Activated CD4-positive, CD25-positive, alpha-beta regulatory T cell treated with anti-CD3 and anti-CD28 coated beads, Interleukin-2, amount 50 U/mL, for 24 hours (primary cell): Measurements from ENCODE around the gene ARID2.

Experiments used
- ATAC-seq, 2 donors: fragments of 150-1000 bp; cut with Tn5 transposase; one replicate each; pipeline ENCODE4 v1.10.0; 2021; ENCODE audit warnings: mild to moderate bottlenecking in 1 of 2, moderate library complexity in 1 of 2

ARID2 gene

DNA sequence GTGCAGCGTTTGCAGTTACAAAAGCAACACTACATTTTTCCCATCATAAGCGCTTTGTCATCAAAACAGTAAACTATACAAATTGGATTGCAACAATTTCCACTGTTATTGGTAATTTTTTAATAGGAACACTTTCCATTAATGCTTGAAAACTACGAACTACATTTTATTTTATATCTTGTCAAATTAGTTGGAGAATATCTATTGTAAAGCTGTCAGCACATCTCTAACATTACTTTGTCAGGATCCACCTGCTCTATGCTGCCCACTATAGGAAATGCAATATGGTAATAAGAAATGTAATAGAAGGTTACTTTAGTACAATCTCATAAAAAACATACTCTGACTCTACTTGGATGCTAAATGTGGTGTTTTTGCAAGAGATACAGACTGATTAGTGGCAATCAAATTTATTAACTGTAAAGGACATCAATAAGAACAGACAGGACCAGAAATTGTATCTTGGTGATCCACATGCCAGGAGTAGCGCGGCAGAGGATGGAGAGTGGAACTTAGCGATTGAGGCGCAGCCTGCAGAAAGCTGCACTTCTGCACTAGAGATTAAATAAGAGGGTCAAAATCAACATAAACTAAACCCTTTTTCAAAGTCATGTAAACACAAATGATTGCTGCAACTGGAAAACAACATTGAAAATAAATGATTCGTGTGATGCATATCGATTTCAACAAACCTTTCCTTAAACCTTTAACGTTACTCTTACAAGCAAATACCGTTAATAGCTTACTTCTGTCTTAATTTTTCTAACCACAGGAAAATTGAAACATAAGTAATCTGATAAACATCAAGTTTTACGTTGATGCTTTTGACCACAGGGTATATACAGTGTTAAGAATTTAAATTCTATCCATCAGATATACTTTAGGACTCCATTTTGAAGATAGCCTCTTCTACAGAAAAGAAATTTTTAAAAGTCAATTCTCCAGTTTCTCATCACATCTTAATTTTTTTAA, 3.6 kb upstream of the ARID2 start:
- no peak for ATAC-seq

DNA sequence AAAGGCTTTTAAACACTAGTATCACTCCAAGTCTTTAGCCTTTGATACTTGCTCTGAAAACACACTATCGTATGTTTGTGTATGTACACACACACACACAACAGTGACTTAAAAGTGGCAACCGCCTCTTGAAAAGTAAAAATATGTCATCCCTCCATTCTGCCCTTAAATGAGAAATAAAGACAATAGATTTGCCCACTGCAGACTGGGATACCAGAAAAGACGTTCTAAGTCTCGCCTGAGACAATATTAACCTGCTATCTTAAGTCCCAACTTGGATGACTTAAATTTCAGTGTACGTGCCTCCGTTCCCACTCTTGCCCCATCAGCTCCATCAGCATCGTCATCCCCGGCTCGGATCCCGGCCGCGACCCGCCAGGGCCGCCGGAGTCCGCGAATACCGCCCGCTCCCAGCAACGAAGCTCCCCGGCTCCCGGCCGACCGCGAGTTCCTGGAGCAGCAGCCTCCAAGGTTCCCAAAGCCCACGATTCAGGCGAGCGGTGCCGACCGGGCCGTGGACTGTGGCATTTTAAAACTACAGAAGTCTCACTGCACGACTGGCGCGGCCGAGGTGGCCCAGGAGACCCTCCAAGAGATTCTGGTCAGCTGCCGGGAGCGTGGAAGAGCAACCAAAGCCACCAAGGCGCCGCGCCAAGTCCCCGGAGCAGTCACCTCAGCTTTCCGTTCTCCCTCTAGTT, 2.8 kb upstream of the ARID2 start:
- ATAC-seq, result no peak

- ATAC-seq, result peak; percentile 57 to 62
Measured at GRCh38 chr12:45727301-45727979, 2.1 kb upstream of the ARID2 start.

- ATAC-seq, result no peak
Measured at GRCh38 chr12:45727980-45728629, 1.4 kb upstream of the ARID2 start.

- peak; percentile 68 to 73 for ATAC-seq
Measured at GRCh38 chr12:45728630-45729232, 775 bp upstream of the ARID2 start.

DNA sequence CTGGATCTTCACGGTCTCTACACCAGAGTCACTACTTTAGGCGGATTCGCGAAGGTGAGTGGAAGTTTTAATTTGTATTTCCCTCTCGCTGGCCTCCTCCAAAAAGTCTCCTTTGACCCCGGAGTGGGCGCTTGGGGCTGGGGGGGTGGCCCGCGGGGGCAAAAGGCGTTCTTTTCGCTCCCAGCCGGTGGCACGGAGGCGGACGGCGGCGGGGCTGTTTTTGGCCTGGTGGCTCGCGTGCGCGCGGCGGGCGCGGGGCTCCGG, 510 bp downstream of the ARID2 start:
- no peak for ATAC-seq

DNA sequence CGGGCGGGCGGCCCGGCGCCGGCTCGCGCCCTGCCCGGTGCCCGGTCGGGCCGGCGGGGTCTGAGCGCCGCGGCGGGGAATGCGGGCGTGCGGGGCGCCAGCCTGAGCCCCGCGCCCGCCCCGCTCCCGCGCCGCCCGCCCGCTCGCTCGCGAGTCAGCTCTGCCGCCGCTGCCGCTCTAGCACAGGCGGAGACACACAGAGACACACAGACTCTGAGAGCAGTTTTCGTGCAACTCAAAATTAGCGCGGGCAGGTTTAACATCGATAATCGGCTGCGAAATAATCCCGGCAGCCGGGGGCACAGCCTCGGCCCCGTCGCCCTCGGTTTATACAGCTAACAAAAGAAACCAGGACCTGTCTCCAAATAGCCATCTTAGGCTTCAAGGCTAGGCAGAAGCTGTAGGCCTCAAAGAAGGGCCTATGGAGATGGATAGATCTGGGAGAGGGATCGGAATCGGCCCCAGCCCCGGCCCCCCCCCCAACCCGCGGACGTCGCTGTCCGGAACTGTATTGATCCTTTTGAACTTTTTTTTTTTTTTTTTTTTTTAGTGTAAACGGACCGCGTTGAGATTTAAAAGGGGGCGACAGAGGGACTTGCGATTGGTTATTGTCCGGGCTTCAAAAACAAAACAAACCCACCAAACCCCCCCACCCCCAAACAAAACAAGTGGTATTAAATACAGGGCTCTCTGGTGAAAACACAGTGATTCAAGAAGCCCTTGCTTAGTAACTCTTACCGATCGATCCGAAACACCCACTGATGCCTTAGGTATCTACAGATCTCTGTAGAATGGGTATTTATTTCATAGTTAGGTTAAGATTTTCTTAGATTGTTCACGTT, 1.1 kb downstream of the ARID2 start:
- ATAC-seq, result no peak

- ATAC-seq, result no peak
Measured at GRCh38 chr12:45731190-45731775, 1.8 kb downstream of the ARID2 start.

DNA sequence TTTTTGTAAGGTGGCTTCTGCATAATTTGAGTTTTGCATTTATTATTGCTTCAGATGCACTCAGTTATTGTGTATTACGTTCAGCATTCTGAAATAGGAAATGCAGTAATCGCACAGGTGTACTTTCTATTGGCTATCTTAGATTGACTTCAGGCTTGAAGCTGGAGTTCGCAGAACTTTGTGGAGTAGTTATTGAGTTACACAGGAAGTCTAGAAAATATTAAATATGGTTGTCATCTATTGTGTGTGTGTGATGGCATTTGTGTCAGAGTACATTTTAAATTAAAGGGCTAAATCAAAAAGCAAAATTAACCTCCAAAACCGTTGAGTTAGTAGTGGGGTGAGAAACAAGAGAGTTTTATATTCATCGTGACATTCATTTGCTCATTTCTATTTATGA, 2.7 kb downstream of the ARID2 start:
- ATAC-seq, result no peak

DNA sequence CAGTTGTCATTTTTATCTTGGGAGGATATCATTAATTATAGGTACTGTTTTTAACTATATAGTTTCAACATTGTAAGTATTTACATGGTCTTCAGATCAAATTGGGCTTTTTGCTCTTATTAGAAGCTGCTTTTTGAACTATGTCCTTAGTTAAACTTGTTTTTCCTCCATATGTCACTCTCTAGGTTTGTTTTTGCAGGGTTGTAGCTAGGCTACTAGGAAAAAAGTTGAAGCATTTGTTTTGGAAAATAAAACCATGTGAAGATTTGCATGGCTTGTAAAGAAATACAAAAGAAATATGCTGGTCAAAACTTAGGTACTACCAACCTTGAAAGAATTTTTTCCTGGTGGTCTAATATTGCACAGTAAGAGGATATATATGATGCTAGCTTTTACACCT, 3.4 kb downstream of the ARID2 start:
- no peak for ATAC-seq

GRCh38 chr12:45737638-45738037, 8.1 kb downstream of the ARID2 start:
- ATAC-seq, result no peak

- no peak for ATAC-seq
Measured at GRCh38 chr12:45742590-45742989, 13.1 kb downstream of the ARID2 start.

DNA sequence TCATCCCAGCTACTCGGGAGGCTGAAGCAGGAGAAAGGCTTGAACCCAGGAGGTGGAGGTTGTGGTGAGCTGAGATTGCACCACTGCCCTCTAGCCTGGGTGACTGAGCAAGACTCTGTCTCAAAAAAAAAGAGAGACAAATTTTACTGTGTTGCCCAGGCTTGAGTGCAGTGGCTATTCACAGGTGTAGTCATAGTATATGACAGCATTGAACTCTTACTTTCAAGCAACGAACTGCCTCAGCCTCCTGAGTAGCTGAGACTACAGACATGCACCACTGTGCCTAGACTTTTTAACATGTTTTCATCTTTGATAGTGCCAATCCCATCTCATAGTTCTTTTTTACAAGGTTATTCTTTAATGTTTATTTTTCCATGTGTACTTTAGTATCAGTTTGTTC, 13.7 kb downstream of the ARID2 start:
- ATAC-seq, result peak; percentile 56 to 58

DNA sequence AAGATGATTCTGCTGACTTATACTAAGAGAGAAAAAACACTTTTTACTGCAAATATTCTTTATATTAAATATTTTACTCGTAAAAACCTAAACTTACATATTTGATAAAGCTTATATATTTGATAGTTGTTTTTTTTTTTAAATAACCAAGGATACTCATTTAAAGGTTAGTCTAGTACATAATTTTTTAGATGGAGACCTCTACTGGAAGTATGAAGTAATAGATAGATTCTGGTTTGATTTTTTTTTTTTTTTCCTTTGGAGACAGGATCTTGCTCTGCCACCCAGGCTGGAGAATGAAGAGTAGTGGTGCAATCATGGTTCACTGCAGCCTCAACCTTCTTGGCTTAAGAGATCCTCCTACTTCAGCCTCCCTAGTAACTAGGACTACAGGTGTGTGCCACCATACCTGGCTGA, 16.4 kb downstream of the ARID2 start:
- peak in 1 of 2 donors; percentile 51 for ATAC-seq

- no peak for ATAC-seq
Measured at GRCh38 chr12:45756666-45757065, 27.2 kb downstream of the ARID2 start.

DNA sequence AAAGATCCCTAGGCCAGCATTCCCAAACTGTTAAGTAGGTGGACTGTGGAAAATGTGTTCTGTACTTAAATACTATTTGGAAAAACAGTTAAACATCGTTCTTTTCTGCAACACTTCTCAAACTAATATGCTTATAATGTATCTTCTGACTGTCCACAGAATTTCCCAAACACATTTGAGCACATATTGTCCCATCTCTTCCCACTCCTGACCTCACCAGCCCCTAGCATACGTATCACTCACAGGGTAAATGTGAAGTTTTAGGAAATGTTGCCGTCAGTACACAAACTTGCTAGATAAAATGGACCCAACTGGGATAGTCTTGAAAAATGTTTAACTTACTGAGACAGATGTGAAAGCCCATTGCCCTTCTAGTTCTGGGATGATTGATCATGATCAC, 27.7 kb downstream of the ARID2 start:
- no peak for ATAC-seq

GRCh38 chr12:45760333-45760732, 30.8 kb downstream of the ARID2 start:
- no peak for ATAC-seq

DNA sequence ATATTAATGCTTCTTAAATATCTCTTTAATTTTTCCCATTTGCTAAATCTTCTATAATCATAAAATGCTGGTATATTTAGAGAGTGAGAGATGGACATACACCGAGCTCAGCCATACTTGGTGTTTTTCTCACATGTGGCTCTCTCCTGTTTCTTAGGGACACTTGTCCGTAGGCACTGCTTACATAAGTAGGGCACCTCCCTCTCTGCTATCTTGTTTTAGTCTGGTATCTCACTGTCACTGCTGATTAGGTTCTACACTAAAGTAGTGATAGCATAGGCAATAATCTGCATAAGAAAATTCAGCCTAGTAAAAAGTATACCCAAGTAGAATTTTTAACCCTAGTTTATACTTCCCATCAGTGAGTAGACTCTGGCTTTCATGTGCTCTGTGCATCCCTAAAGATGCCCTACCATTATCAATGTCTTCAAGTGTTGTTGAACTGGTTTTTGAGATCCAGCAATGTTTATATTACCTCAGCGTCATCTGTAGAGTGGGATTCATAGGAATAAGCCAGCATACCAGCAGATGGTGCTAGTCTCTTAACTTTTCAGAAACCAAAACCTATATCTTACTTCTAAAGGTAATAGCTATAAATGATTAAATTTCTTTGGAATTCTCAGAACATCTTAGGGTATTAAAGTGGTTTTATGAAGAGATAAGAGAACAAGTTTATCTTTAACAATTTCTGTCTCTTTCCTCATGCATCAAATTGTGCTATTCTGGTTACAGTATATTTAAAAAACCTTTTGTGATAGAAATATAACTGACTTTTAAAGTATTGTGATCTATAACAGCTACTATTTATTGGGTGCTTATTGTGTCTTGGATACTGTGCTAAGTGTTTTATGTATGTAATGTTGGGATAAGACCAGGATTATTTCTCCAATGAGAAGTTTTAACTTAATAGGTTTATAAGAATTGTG, 32.9 kb downstream of the ARID2 start:
- ATAC-seq, result no peak

DNA sequence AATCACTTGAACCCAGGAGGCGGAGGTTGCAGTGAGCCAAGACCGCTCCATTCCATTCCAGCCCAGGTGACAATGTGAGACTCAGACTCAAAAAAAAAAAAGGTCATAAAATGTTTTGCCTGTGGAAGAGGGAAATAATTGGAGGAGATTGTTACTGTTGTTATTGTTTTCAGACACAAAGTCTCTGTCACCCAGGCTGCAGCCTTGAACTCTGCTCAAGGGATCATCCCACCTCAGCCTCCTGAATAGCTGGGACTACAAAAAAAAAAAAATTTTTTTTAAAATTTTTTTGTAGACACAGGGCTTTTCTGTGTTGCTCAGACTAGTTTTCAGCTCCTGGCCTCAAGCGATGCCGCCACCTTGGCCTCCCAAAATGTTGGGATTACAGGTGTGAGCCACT, 33.9 kb downstream of the ARID2 start:
- no peak for ATAC-seq

DNA sequence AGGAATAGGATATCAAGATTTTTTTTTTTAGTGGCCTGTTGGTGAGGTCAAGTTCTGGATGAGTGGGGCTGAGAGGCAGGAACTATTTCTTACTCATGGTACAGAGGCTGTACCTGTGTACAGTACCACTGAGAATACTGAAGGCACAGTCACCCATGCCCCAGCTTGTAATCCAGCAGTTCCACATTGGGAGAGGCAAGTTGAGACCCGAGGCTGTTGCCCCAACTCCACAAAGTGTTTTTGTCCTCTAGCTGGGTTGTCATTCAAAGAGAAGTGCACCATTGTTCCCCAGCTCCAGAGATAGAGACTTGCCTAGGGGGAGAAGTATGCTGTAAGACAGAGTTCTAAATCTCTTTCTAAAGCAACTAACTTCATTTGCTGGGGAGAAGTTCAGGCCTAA, 38.7 kb downstream of the ARID2 start:
- ATAC-seq, result no peak
